Chondrocyte (in vitro differentiated cells): ENCODE measurements around the gene PPP6R3. TPM values are rescaled to one million over a fixed set of nuclear protein-coding genes. Genes with fewer than 3 reads are reported as not detected.
"Not testable (repeated sequence)": the region's sequence is repeated elsewhere in the genome, so short reads cannot be mapped to it uniquely, and the experiment has no call there.

Experiments used
- DNase-seq: peaks from one replicate; pipeline ENCODE4 v3.0.0; 2021; ENCODE audit warnings: mixed read lengths, low spot score
- H3K27ac Mint-ChIP-seq: one replicate; pipeline ENCODE4 v1.8.0; 2021; ENCODE audit warnings: mild to moderate bottlenecking, moderate library complexity, mixed read lengths; ENCODE audit not compliant: unreplicated experiment
- H3K27me3 Mint-ChIP-seq: 2 replicates; pipeline ENCODE4 v1.8.0; 2021; ENCODE audit warnings: low read depth, mixed read lengths
- H3K36me3 Mint-ChIP-seq: 2 replicates; pipeline ENCODE4 v1.8.0; 2021; ENCODE audit warnings: low read depth, mixed read lengths
- H3K4me1 Mint-ChIP-seq: 2 replicates; pipeline ENCODE4 v1.8.0; 2021; ENCODE audit warnings: low read depth, mild to moderate bottlenecking, mixed read lengths
- H3K4me3 Mint-ChIP-seq: one replicate; pipeline ENCODE4 v1.8.0; 2021; ENCODE audit warnings: mild to moderate bottlenecking, moderate library complexity, mixed read lengths; ENCODE audit not compliant: unreplicated experiment
- H3K9me3 Mint-ChIP-seq: 2 replicates; pipeline ENCODE4 v1.8.0; 2021; ENCODE audit warnings: low read depth, mixed read lengths
- total RNA-seq: library from RNA; stranded (reverse); gene quantifications from 3 replicates; pipeline ENCODE4 v1.2.1, GENCODE V29; 2021
- TF ChIP-seq, protein P1 (sequence below): fragments of 200-600 bp; sonication (generic); IDR thresholded peaks from 2 replicates; pipeline ENCODE4 v1.5.0; 2021; ENCODE audit warnings: antibody characterized with exemption, mild to moderate bottlenecking, moderate library complexity

PPP6R3 gene
- total RNA-seq, 1 donor from 2014 or later, result 73.4 TPM

DNA sequence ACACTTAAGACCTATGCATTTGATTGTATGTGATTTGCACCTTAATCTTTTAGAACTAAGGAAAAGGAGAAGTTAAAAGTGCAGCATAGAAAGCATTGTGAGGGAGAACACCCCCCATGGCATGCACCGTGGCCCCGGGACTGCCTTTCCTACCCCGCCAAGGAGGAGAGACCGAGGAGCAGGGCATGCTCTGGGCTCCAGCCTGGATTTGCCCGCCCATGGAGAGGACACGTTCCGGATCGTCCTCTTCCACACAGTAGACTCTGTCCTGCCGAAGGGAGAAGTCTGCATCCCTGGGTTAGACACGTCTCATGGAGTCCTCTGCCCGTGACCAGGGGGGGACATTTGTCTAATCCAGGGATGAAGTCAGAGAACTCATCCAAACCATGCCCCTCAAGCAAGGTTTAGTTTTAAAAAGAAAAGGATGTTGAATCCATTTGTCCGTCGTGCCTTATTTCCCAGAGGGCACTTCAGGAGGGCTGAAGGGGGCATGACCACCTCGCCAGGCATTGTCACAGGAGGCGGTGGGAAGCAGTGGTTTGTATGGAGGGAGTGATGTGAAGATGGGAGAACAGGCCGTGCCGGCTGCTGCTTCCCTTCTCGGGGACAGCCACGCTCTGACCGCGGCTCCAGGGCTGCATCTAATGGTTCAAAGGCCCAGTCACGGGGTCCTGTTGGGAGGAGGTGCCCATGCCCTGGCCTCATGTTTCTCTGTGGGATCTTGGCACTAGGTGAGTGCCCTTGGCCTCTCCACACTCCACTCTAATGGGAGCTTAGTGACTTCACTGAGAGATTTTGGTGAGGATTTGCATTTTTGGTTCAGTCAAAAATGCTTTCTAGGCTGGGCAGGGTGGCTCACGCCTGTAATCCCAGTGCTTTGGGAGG lies 157.6 kb downstream of the PPP6R3 start:
- TF ChIP-seq, protein P1, sequence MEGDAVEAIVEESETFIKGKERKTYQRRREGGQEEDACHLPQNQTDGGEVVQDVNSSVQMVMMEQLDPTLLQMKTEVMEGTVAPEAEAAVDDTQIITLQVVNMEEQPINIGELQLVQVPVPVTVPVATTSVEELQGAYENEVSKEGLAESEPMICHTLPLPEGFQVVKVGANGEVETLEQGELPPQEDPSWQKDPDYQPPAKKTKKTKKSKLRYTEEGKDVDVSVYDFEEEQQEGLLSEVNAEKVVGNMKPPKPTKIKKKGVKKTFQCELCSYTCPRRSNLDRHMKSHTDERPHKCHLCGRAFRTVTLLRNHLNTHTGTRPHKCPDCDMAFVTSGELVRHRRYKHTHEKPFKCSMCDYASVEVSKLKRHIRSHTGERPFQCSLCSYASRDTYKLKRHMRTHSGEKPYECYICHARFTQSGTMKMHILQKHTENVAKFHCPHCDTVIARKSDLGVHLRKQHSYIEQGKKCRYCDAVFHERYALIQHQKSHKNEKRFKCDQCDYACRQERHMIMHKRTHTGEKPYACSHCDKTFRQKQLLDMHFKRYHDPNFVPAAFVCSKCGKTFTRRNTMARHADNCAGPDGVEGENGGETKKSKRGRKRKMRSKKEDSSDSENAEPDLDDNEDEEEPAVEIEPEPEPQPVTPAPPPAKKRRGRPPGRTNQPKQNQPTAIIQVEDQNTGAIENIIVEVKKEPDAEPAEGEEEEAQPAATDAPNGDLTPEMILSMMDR, result no peak
- Mint-ChIP-seq H3K27me3 (peaks cover 4% of the 10 kb centered on the region), H3K36me3 (peaks cover 28% of the 10 kb centered on the region), H3K27ac (no peak overlapping the region), H3K9me3 (no peaks in the 10 kb centered on the region), H3K4me3 (no peak overlapping the region), H3K4me1 (no peaks in the 10 kb centered on the region)
- DNase-seq, result no peak

DNA sequence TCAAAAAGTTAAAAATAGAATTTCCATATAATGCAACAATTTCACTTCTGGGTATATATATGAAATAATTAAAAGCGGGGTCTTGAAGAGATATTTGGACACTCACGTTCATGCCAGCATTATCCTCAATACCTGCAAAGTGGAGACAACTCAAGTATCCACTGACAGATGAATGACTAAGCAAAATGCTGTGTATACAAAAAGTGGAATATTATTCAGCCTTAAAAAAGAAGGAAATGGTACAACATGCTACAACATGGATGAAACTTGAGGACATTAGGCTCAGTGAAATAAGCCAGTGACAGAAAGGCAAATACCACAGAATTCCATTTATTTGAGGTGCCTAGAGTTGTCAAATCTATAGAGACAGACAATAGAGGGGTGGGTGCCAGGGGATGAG lies 161.3 kb downstream of the PPP6R3 start:
- H3K27me3 Mint-ChIP-seq, result peaks cover 21% of the 10 kb centered on the region
- H3K27ac Mint-ChIP-seq, result no peak overlapping the region
- DNase-seq, result no peak
- no peaks in the 10 kb centered on the region for H3K4me1 Mint-ChIP-seq
- H3K4me3 Mint-ChIP-seq, result no peak overlapping the region
- H3K9me3 Mint-ChIP-seq, result peaks cover 5% of the 10 kb centered on the region
- TF ChIP-seq, protein P1, result no peak
- peaks cover 1% of the 10 kb centered on the region for H3K36me3 Mint-ChIP-seq

DNA sequence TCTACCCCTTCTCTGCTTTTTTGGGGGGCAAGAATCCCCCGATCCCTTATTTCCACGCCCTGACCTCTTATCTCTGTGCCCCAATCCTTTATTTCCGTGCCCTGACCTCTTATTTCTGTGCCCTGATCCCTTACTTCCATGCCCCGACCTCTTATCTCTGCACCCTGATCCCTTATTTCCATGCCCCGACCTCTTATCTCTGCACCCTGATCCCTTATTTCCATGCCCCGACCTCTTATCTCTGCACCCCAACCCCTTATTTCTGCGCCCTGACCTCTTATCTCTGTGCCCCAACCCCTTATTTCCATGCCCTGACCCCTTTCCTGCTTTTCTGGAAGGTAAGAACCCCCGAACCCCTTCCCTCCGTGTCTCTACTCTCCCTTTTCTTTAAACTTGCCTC lies 163.2 kb downstream of the PPP6R3 start:
- H3K4me3 Mint-ChIP-seq, H3K36me3 Mint-ChIP-seq, DNase-seq, H3K9me3 Mint-ChIP-seq, H3K27ac Mint-ChIP-seq, H3K4me1 Mint-ChIP-seq: not testable (repeated sequence)
- peaks cover 21% of the 10 kb centered on the region for H3K27me3 Mint-ChIP-seq

DNA sequence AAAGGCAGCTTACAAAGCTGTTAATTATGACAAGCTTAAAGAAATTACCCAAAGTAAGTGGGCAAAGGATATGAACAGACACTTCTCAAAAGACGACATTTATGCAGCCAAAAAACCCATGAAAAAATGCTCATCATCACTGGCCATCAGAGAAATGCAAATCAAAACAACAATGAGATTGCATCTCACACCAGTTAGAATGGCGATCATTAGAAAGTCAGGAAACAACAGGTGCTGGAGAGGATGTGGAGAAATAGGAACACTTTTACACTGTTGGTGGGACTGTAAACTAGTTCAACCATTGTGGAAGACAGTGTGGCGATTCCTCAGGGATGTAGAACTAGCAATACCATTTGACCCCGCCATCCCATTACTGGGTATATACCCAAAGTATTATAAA lies 164.5 kb downstream of the PPP6R3 start:
- not testable (repeated sequence) for H3K27ac Mint-ChIP-seq, H3K36me3 Mint-ChIP-seq, DNase-seq, H3K4me1 Mint-ChIP-seq, H3K9me3 Mint-ChIP-seq, H3K4me3 Mint-ChIP-seq
- H3K27me3 Mint-ChIP-seq, result peaks cover 21% of the 10 kb centered on the region

DNA sequence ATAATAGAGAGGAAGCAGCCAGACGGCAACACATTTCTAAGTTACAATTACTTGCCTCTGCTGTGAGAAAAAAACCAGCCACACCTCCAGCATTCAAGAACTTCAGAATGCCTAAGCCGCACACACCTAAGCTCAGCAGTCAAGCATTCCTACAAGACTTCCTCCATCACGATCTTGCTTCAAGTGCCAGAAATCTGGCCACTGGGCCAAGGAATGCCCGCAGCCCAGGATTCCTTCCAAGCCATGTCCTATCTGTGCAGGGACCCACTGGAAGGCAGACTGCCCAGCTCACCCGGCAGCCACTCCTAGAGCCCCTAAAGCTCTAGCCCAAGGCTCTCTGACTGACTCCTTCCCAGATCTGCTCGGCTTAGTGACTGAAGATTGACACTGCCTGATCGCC lies 165.7 kb downstream of the PPP6R3 start:
- not testable (repeated sequence) for H3K9me3 Mint-ChIP-seq, DNase-seq, H3K27ac Mint-ChIP-seq, H3K4me1 Mint-ChIP-seq, H3K36me3 Mint-ChIP-seq, H3K4me3 Mint-ChIP-seq
- H3K27me3 Mint-ChIP-seq, result peaks cover 21% of the 10 kb centered on the region

DNA sequence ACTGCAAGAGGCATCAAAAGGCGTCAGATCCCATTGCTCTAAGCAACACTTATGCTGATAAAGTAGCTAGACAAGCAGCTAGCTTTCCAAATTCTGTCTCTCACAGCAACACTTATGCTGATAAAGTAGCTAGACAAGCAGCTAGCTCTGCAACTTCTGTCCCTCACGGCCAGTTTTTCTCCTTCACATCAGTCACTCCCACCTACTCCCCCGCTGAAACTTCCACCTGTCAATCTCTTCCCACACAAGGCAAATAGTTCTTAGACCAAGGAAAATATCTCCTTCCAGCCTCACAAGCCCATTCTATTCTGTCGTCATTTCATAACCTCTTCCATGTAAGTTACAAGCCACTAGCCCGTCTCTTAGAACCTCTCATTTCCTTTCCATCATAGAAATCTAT lies 168.3 kb downstream of the PPP6R3 start:
- not testable (repeated sequence) for H3K4me1 Mint-ChIP-seq, H3K4me3 Mint-ChIP-seq, DNase-seq

DNA sequence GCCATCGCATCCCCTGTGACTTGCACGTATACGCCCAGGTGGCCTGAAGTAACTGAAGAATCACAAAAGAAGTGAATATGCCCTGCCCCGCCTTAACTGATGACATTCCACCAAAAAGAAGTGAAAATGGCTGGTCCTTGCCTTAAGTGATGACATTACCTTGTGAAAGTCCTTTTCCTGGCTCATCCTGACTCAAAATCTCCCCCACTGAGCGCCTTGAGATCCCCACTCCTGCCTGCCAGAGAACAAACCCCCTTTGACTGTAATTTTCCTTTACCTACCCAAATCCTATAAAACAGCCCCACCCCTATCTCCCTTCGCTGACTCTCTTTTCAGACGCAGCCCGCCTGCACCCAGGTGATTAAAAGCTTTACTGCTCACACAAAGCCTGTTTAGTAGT lies 171.8 kb downstream of the PPP6R3 start:
- not testable (repeated sequence) for H3K36me3 Mint-ChIP-seq

More for the DNA sequence above, 168.3 kb downstream of the PPP6R3 start:
- H3K36me3 Mint-ChIP-seq, H3K9me3 Mint-ChIP-seq, H3K27ac Mint-ChIP-seq: not testable (repeated sequence)
- peaks cover 11% of the 10 kb centered on the region for H3K27me3 Mint-ChIP-seq

DNA sequence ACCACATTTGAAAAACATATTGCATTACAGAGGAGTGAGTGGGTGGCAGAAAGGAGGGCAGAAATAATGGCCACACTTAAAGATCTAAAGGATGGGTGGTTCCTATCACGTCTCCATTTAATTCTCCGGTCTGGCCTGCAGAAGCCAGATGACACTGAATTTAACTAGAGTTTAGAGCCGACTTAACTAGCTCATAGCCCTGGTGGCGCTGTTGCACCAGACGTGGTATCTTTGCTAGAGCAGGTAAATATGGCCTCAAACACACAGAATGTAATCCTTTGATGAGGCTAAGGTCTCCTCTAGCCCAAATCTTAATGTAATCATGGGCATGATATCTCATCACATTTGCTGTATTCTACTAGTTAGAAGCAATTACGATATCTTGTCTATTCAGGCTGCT lies 172.2 kb downstream of the PPP6R3 start:
- no peaks in the 10 kb centered on the region for H3K4me1 Mint-ChIP-seq
- H3K27me3 Mint-ChIP-seq, result peaks cover 18% of the 10 kb centered on the region
- H3K36me3 Mint-ChIP-seq, result no peaks in the 10 kb centered on the region
- DNase-seq, result no peak
- no peak overlapping the region for H3K4me3 Mint-ChIP-seq
- no peak overlapping the region for H3K27ac Mint-ChIP-seq
- H3K9me3 Mint-ChIP-seq, result no peaks in the 10 kb centered on the region
- TF ChIP-seq, protein P1, result peak; percentile 78

More for the DNA sequence above, 171.8 kb downstream of the PPP6R3 start:
- H3K4me3 Mint-ChIP-seq, H3K27ac Mint-ChIP-seq, DNase-seq, H3K9me3 Mint-ChIP-seq, H3K4me1 Mint-ChIP-seq: not testable (repeated sequence)
- peaks cover 14% of the 10 kb centered on the region for H3K27me3 Mint-ChIP-seq

DNA sequence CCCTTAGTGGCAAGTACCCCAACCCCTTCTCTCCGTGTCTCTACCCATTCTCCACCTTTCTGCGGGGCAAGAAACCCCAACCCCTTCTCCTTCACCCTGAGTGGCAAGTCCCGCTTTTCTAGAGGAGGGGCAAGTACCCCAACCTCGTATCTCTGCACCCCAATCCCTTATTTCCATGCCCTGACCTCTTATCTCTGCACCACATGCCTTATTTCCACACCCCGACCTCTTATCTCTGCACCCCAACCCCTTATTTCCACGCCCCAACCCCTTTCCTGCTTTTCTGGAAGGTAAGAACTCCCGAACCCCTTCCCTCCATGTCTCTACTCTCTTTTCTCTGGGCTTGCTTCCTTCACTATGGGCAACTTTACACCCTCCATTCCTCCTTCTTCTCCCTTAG lies 174.1 kb downstream of the PPP6R3 start:
- H3K9me3 Mint-ChIP-seq, H3K4me1 Mint-ChIP-seq, H3K4me3 Mint-ChIP-seq: not testable (repeated sequence)

DNA sequence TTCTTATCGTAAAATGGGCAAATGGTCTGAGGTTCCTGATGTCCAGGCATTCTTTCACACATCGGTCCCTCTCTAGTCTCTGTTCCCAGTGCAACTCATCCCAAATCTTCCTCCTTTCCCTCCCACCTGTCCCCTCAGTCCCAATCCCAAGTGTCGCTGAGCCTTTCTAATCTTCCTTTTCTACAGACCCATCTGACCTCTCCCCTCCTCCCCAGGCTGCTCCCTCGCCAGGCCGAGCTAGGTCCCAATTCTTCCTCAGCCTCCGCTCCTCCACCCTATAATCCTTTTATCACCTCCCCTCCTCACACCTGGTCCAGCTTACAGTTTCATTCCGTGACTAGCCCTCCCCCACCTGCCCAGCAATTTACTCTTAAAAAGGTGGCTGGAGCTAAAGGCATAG lies 174.6 kb downstream of the PPP6R3 start:
- H3K36me3 Mint-ChIP-seq, H3K9me3 Mint-ChIP-seq, H3K4me3 Mint-ChIP-seq, DNase-seq, H3K27ac Mint-ChIP-seq, H3K4me1 Mint-ChIP-seq: not testable (repeated sequence)
- peaks cover 18% of the 10 kb centered on the region for H3K27me3 Mint-ChIP-seq

More for the DNA sequence above, 174.1 kb downstream of the PPP6R3 start:
- not testable (repeated sequence) for DNase-seq, H3K36me3 Mint-ChIP-seq, H3K27ac Mint-ChIP-seq
- H3K27me3 Mint-ChIP-seq, result peaks cover 18% of the 10 kb centered on the region
